ENCODE measurements around the gene NACC1. TPM values are rescaled to one million over a fixed set of nuclear protein-coding genes. Genes with fewer than 3 reads are reported as not detected.
A peak's percentile ranks its signal among the peaks of the same experiment; 100 is the strongest.

NACC1 gene
- total RNA-seq, result 66.1 and 87.8 TPM in 2 replicates

GRCh38 chr19:13117772-13118423, at the start of gene NACC1:
Gene NACC1 (plus strand): TSS chr19:13118264. CDS start chr19:13135208, 16,944 bp downstream.
- Histone ChIP-seq H3K36me3 (ENCODE audit: control insufficient read depth, insufficient read depth, low read length) (no peaks in the 10 kb centered on the region), H3K4me3 (ENCODE audit: low read depth, low read length) (peak within 1 kb of the TSS; percentile 97), H3K27me3 (ENCODE audit: control insufficient read depth, insufficient read depth, low read length) (no peaks in the 10 kb centered on the region)
- TF ChIP-seq CTCF (IDR thresholded peaks at IDR 0.05; ENCODE audit: insufficient read depth, low read length, poor library complexity, severe bottlenecking), result no peak
- DNase-seq (ENCODE audit: low read depth), result peak; percentile 39

- DNase-seq (ENCODE audit: low read depth), result no peak
- peaks cover 11% of the 10 kb centered on the region for H3K27me3 ChIP-seq (ENCODE audit: control insufficient read depth, insufficient read depth, low read length)
- H3K36me3 ChIP-seq (ENCODE audit: control insufficient read depth, insufficient read depth, low read length), result no peaks in the 10 kb centered on the region
- no peak overlapping the region for H3K4me3 ChIP-seq (ENCODE audit: low read depth, low read length)
- no peak for TF ChIP-seq CTCF (IDR thresholded peaks at IDR 0.05; ENCODE audit: insufficient read depth, low read length, poor library complexity, severe bottlenecking)
Measured at GRCh38 chr19:13069415-13070359, 48.4 kb upstream of the NACC1 start.

- H3K4me3 ChIP-seq (ENCODE audit: low read depth, low read length), result no peak overlapping the region
- no peak for DNase-seq (ENCODE audit: low read depth)
- H3K36me3 ChIP-seq (ENCODE audit: control insufficient read depth, insufficient read depth, low read length), result peaks cover 2% of the 10 kb centered on the region
- H3K27me3 ChIP-seq (ENCODE audit: control insufficient read depth, insufficient read depth, low read length), result peaks cover 11% of the 10 kb centered on the region
- TF ChIP-seq CTCF (IDR thresholded peaks at IDR 0.05; ENCODE audit: insufficient read depth, low read length, poor library complexity, severe bottlenecking), result no peak
Measured at GRCh38 chr19:13070425-13071140, 47.5 kb upstream of the NACC1 start.

- peaks cover 11% of the 10 kb centered on the region for H3K27me3 ChIP-seq (ENCODE audit: control insufficient read depth, insufficient read depth, low read length)
- TF ChIP-seq CTCF (IDR thresholded peaks at IDR 0.05; ENCODE audit: insufficient read depth, low read length, poor library complexity, severe bottlenecking), result no peak
- DNase-seq (ENCODE audit: low read depth), result no peak
- peaks cover 2% of the 10 kb centered on the region for H3K36me3 ChIP-seq (ENCODE audit: control insufficient read depth, insufficient read depth, low read length)
- H3K4me3 ChIP-seq (ENCODE audit: low read depth, low read length), result no peak overlapping the region
Measured at GRCh38 chr19:13071444-13072187, 46.4 kb upstream of the NACC1 start.

- H3K36me3 ChIP-seq (ENCODE audit: control insufficient read depth, insufficient read depth, low read length), result peaks cover 2% of the 10 kb centered on the region
- H3K27me3 ChIP-seq (ENCODE audit: control insufficient read depth, insufficient read depth, low read length), result peaks cover 11% of the 10 kb centered on the region
- DNase-seq (ENCODE audit: low read depth), result no peak
- H3K4me3 ChIP-seq (ENCODE audit: low read depth, low read length), result no peak overlapping the region
- no peak for TF ChIP-seq CTCF (IDR thresholded peaks at IDR 0.05; ENCODE audit: insufficient read depth, low read length, poor library complexity, severe bottlenecking)
Measured at GRCh38 chr19:13072188-13072908, 45.7 kb upstream of the NACC1 start.
